HG03469 (cell line): Measurements from ENCODE around the gene FLRT1.
"Not testable (repeated sequence)": the region's sequence is repeated elsewhere in the genome, so short reads cannot be mapped to it uniquely, and the experiment has no call there.

Experiments used
- ATAC-seq: cut with Tn5 transposase; IDR thresholded peaks from one replicate; pipeline ENCODE4 v1.9.1; 2021; ENCODE audit warnings: mild to moderate bottlenecking, moderate library complexity, moderate number of reproducible peaks; ENCODE audit not compliant: unreplicated experiment

FLRT1 gene

GRCh38 chr11:64044730-64045393, 9.1 kb downstream of the FLRT1 start:
- ATAC-seq, result no peak

DNA sequence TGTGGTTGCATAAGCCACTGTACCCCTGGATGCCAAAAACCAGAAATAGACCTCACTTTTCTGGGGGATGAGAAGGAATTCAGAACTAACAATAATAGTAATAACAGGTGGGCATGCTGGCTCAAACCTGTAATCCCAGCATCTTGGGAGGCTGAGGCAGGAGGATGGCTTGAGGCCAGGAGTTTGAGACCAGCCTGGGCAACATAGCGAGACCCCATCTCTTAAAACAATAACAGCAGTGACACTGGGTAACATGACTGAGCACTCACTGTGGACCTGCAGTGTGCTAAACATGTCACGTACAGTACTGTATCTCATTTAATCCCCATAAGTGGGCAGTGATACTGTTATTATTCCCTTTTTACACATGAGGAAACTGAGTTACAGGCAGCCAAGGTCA, 10.0 kb downstream of the FLRT1 start:
- no peak for ATAC-seq

DNA sequence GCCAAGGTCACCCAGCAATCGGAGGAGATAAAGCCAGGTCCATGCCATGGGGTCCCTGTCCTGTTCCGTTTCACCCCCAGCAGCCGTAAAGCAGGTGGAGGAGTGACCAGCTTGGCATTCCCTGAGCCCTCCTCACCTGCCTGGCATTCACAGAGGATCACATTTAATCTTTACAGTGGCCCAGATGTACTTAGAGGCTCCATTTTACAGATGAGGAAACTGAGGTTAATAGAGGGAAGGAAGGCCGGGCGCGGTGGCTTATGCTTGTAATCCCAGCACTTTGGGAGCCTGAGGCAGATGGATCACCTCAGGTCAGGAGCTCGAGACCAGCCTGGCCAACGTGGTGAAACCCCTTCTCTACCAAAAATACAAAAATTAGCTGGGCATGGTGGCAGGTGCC, 11.6 kb downstream of the FLRT1 start:
- ATAC-seq, result not testable (repeated sequence)

GRCh38 chr11:64048042-64048854, 12.5 kb downstream of the FLRT1 start:
- no peak for ATAC-seq

DNA sequence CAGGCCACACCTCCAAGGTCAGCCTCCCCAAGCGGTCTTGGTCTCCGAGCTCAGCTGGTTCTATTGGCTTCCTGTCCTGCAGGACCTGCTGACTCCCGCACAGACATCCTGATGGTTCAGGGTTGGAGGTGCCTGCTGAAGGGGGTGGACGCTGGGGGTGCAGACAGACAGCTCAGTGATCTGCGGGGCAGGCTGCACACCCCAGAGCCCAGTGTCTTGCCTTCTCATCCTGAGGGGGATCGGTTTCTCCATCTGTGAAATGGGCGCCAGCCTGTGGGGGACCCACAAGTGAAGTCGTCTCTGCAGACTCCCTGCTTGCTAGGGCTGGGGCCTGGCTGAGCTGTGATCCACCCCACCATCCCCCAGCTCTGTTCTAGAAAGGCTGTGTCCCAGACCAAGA, 13.8 kb downstream of the FLRT1 start:
- no peak for ATAC-seq

GRCh38 chr11:64051297-64051696, 15.6 kb downstream of the FLRT1 start:
- ATAC-seq, result no peak

DNA sequence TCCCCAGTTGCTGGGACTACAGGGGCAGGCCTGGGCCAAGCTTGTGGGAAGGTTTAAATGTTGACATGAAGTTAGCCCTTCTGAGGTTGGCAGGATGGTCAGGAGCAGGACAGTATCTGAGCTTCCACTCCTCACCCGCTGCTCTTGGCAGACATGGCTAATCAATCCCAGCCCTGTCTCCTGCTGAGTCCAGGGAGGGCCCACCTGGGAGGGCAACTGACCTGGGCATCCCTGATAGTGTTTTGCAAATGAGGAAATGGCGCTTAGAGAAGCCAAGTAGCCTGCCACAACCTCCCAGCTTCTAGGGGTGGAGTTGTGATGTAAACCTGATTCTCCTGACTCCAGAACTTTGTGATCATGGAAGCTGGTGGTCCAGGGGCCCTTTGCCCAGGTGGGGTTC, 16.7 kb downstream of the FLRT1 start:
- ATAC-seq, result no peak

GRCh38 chr11:64052938-64053622, 17.3 kb downstream of the FLRT1 start:
- ATAC-seq, result no peak

DNA sequence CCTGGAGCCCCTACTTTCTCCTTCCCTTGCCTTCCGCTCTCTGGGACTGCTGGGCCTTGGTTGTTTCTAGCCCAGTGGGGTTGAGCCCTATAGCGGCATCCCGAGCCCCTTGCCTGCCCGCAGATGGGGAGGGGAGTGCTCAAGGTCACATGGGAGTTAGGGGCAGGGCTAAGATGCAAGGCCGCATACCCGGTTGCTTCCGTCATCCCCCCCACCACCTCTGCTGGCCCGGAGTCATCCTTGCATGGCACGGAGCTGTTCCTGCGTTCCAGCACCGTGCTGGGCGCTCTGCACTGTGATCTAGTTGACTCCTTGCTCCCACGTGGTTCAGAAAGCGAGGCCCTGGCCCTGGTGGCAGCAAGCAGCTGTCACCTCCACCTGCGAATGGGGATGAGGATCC, 18.0 kb downstream of the FLRT1 start:
- ATAC-seq, result no peak

GRCh38 chr11:64055077-64055476, 19.3 kb downstream of the FLRT1 start:
- no peak for ATAC-seq

DNA sequence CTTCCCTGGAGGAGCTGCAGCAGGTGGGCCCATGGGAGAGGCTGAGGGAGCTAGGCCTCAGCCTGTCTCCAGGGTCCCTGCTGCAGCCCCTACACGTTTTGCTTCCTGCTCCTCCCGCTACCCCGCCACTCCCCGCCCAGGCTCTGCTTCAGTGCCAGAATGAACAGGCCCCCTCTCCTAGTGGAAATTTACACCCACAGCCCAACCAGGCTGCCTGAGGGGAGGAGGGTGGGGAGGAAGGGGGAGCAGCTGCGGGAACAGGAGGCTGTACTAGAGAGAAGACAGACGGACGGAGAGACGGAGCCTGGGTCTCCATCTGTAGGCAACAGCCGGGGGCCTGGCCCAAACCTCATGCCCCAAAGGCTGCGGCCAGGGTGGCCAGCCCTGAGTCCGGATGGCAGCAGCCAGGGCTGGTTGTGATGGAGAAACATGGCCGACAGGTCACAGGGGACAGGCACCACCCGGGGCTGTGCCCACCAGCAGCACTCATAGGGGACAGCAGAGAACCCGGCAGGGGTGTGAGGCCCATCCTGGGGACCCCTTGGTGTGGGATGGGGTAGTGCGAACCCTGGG, 20.6 kb downstream of the FLRT1 start:
- no peak for ATAC-seq

GRCh38 chr11:64056861-64057260, 21.1 kb downstream of the FLRT1 start:
- no peak for ATAC-seq

DNA sequence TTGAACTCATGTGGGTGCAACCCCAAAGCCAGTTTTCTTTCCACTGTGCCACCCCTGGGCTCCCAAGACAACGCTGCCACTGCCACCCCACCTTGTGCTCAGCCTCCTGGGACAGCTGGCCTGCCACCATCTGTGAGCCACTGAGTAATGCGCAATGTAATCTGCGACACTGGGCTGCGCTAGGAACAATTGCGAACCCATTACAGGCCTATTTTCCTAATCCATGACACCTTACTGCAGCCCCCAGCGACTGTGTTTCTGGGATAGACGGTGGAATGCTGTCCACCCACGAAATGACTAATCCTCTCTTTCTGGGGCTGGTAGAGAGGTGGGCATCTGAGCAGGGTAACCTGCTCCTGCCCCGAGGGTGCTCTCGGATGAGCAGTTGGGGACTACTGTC, 22.2 kb downstream of the FLRT1 start:
- ATAC-seq, result no peak

GRCh38 chr11:64058494-64058893, 22.8 kb downstream of the FLRT1 start:
- ATAC-seq, result no peak

- no peak for ATAC-seq
Measured at GRCh38 chr11:64059339-64060140, 23.8 kb downstream of the FLRT1 start.

DNA sequence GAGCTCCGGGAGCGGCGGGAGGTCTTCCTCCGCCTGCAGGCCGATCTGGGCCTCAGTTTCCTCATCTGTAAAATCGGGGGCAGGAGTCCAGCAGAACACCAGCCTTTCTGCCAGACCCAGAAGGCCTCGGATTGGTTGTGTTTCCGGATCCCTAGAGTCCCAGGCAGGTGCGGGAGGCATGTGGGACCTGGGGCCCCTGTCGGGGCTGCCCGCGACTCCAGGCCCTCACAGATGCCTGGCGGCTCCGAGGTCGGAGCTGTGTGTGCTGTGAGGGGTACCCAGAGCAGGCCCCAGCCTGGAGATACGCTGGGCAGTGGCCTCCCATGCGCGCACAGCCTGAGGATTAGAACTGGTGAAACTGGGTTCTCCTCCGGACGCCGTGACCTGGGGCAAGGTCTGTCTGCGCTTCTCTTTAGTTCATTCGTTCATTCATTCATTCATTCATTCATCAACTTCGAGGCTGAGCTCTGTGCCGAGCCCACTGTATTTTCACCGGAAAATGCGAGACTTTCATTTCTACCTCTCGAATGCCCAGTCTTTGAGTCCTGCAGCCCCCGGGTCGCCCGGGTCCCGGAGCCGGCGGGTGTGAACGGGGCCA, 24.6 kb downstream of the FLRT1 start:
- no peak for ATAC-seq

- ATAC-seq, result no peak
Measured at GRCh38 chr11:64060861-64061444, 25.2 kb downstream of the FLRT1 start.

- no peak for ATAC-seq
Measured at GRCh38 chr11:64062185-64063039, 26.7 kb downstream of the FLRT1 start.

DNA sequence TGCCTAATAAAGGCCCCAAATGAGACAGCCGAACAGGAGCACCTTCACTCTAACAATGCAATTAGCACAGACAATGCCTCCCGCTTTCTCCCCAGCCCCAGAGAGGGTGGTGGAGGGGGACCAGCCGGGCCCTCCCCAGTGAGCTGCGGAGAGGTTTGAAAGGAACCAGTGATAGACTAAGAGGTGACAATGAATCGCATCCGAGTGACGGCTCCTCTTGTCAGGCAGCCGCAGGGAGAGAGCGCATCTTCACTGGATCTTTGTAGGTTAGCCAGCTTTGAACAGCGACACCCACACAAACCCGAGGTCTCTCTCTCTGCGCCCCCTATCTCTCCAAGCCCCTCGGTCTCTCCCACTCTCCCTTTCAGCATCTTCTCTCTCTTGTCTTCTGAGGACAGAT, 28.0 kb downstream of the FLRT1 start:
- ATAC-seq, result no peak
